IPS-18a (cell line): ENCODE data around the gene CNPY1.

Experiments
- H3K27ac ChIP-seq: one replicate; pipeline ENCODE4 v1.5.1; 2013; ENCODE audit warnings: low read length
- H3K27me3 ChIP-seq: one replicate; pipeline ENCODE4 v1.6.1; 2013; ENCODE audit warnings: mild to moderate bottlenecking, low read length; ENCODE audit not compliant: control insufficient read depth, insufficient read depth
- H3K36me3 ChIP-seq: one replicate; pipeline ENCODE4 v1.6.1; 2013; ENCODE audit warnings: low read depth, low read length; ENCODE audit not compliant: control insufficient read depth
- H3K4me1 ChIP-seq: one replicate; pipeline ENCODE4 v1.6.1; 2013; ENCODE audit warnings: low read depth, low read length; ENCODE audit not compliant: control insufficient read depth
- H3K4me3 ChIP-seq: one replicate; pipeline ENCODE4 v1.5.1; 2013; ENCODE audit warnings: low read length
- H3K9ac ChIP-seq: one replicate; pipeline ENCODE4 v1.6.1; 2013; ENCODE audit warnings: mild to moderate bottlenecking, low read length, moderate library complexity
- H3K9me3 ChIP-seq: one replicate; pipeline ENCODE4 v1.6.1; 2013; ENCODE audit warnings: low read depth, low read length; ENCODE audit not compliant: control insufficient read depth

Gene CNPY1

DNA sequence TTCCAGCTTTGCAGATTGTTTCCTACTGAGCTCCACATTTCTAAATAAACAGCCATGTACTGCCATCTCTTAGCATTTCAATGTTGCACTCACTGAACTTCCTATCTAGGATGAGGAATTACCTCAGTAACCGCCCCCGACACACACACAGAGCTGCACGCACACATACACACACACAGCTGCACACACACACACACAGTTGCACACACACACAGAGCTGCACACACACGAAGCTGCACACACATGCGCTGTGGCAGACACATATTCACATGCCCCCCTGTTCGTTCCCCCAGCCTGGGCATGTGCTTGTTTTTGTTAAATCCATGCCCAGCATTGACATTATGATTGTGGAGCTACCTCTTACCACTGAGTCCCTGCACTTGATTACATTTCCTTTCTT is 39.6 kb upstream of the CNPY1 start:
- Histone ChIP-seq H3K4me1 (no peaks in the 10 kb centered on the region), H3K9me3 (no peaks in the 10 kb centered on the region), H3K4me3 (no peak overlapping the region), H3K27me3 (no peaks in the 10 kb centered on the region), H3K36me3 (no peaks in the 10 kb centered on the region), H3K9ac (no peak overlapping the region), H3K27ac (no peak overlapping the region)

GRCh38 chr7:155585532-155585895 is 39.2 kb upstream of the CNPY1 start:
- H3K27me3 ChIP-seq: no peaks in the 10 kb centered on the region
- no peaks in the 10 kb centered on the region for H3K4me1 ChIP-seq
- no peak overlapping the region for H3K4me3 ChIP-seq
- no peaks in the 10 kb centered on the region for H3K9me3 ChIP-seq
- H3K9ac ChIP-seq: no peak overlapping the region
- H3K36me3 ChIP-seq: no peaks in the 10 kb centered on the region
- H3K27ac ChIP-seq: no peak overlapping the region

- no peaks in the 10 kb centered on the region for H3K4me1 ChIP-seq
- no peak overlapping the region for H3K9ac ChIP-seq
- H3K4me3 ChIP-seq: no peak overlapping the region
- no peaks in the 10 kb centered on the region for H3K36me3 ChIP-seq
- H3K9me3 ChIP-seq: no peaks in the 10 kb centered on the region
- H3K27ac ChIP-seq: no peak overlapping the region
- no peaks in the 10 kb centered on the region for H3K27me3 ChIP-seq
Measured at GRCh38 chr7:155584763-155585531, 38.6 kb upstream of the CNPY1 start.

GRCh38 chr7:155584261-155584660 is 37.9 kb upstream of the CNPY1 start:
- Histone ChIP-seq H3K36me3 (no peaks in the 10 kb centered on the region), H3K27me3 (no peaks in the 10 kb centered on the region), H3K4me3 (no peak overlapping the region), H3K4me1 (no peaks in the 10 kb centered on the region), H3K9me3 (no peaks in the 10 kb centered on the region), H3K27ac (no peak overlapping the region), H3K9ac (no peak overlapping the region)

GRCh38 chr7:155583636-155584035 is 37.3 kb upstream of the CNPY1 start:
- H3K9ac ChIP-seq: no peak overlapping the region
- H3K4me1 ChIP-seq: no peaks in the 10 kb centered on the region
- no peaks in the 10 kb centered on the region for H3K36me3 ChIP-seq
- no peaks in the 10 kb centered on the region for H3K27me3 ChIP-seq
- no peak overlapping the region for H3K4me3 ChIP-seq
- no peaks in the 10 kb centered on the region for H3K9me3 ChIP-seq
- H3K27ac ChIP-seq: no peak overlapping the region

GRCh38 chr7:155581954-155582353 is 35.6 kb upstream of the CNPY1 start:
- Histone ChIP-seq H3K4me3 (no peak overlapping the region), H3K27ac (no peak overlapping the region), H3K9ac (no peak overlapping the region), H3K36me3 (no peaks in the 10 kb centered on the region), H3K9me3 (no peaks in the 10 kb centered on the region), H3K27me3 (no peaks in the 10 kb centered on the region), H3K4me1 (no peaks in the 10 kb centered on the region)

DNA sequence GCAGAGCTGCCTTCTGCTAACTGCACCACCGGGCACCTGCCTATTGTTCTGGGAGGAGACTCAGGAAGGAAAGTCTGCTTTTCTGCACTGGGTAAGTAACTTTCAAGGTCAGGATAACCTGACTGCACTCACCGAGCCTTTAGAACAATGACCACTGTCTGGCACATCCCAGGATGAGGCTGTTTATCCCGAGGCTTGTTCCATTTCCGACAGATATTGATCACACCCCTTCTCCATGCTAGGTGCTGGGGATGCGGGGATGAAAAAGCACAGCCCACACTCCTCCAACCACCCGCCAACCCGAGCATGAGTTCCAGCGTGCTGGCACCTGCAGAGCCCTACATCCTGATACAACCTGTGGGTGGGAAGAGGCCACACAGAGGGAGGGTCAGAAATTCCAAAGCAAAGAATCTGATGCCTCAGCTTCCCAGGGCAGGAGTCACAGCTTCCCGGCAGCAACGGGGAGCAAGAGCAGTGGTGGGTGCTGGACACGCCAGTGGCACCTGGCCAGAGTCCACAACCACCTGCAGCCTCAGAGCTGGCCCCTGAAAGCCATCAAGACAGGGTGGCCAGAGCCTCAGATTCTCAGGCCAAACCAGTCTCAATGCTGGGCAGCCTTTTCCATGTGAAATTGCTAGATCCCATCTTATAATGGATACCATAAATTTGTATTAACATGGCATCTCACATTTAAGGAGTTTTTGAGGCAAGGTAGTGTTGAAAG is 34.9 kb upstream of the CNPY1 start:
- Histone ChIP-seq H3K4me3 (no peak overlapping the region), H3K4me1 (no peaks in the 10 kb centered on the region), H3K27me3 (no peaks in the 10 kb centered on the region), H3K36me3 (no peaks in the 10 kb centered on the region), H3K27ac (no peak overlapping the region), H3K9me3 (no peaks in the 10 kb centered on the region), H3K9ac (no peak overlapping the region)

DNA sequence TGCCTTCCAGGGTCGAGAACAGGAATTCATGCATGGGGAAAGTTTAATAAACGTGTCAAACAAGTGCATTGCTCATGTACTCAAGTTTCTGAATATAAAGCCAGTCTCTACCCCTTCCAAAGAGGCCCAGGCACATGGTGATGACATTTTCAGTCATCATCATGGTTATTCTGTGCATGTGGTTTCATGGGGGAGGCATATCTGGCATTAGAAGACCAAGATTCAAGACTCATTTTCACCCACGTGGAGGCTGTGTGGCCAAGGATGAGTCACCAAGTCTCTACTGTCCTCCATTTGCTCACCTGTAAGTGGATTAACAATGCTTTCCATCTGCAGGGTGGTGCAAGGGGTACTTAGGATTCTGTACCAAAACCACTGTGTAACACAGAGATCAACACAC is 34.0 kb upstream of the CNPY1 start:
- no peaks in the 10 kb centered on the region for H3K9me3 ChIP-seq
- no peaks in the 10 kb centered on the region for H3K27me3 ChIP-seq
- H3K36me3 ChIP-seq: no peaks in the 10 kb centered on the region
- H3K9ac ChIP-seq: no peak overlapping the region
- no peak overlapping the region for H3K4me3 ChIP-seq
- no peak overlapping the region for H3K27ac ChIP-seq
- H3K4me1 ChIP-seq: no peaks in the 10 kb centered on the region

DNA sequence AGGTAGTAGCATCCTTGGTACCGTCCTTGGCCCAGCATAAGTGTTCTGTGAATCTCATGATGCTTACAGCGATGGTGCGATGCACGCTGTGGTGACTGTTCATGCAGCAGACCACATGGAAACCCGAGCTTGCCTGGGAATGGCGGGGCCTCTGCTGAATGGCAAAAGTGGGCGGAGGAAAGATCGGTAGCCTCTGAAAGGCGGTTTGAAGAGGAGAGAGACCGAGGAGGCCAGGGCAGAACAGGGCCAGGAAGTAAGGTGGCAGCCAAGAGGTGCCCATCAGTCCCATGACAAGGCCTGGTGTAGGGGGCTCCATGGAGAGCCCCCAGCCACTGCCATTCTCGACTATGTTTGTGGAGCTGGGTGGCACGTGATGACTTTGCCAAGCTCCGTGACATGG is 33.2 kb upstream of the CNPY1 start:
- H3K36me3 ChIP-seq: no peaks in the 10 kb centered on the region
- H3K4me1 ChIP-seq: no peaks in the 10 kb centered on the region
- H3K9ac ChIP-seq: no peak overlapping the region
- H3K27me3 ChIP-seq: no peaks in the 10 kb centered on the region
- no peak overlapping the region for H3K4me3 ChIP-seq
- no peak overlapping the region for H3K27ac ChIP-seq
- no peaks in the 10 kb centered on the region for H3K9me3 ChIP-seq

DNA sequence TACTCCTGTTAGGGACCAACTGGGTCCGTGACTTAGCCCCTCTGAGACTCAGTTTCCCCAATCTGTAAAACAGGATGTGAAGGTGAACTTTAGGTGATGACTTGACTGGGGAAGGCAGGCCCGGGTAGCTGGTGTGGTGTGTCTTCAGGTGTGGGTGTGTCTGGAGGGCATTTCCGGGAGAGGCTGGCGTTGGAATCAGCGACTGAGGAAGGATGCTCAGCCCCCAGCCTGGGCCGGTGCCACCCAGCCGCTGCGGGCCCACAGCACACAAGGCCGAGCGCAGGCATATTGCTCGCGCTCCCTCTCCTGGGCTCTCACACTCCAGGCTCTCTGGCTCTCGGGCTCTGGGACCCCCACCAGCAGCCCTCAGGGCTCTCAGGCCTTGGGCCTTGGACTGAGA is 31.7 kb upstream of the CNPY1 start:
- Histone ChIP-seq H3K4me3 (no peak overlapping the region), H3K36me3 (no peaks in the 10 kb centered on the region), H3K4me1 (no peaks in the 10 kb centered on the region), H3K27me3 (no peaks in the 10 kb centered on the region), H3K9me3 (no peaks in the 10 kb centered on the region), H3K9ac (no peak overlapping the region), H3K27ac (no peak overlapping the region)

GRCh38 chr7:155577509-155577905 is 31.1 kb upstream of the CNPY1 start:
- H3K4me1 ChIP-seq: no peaks in the 10 kb centered on the region
- no peaks in the 10 kb centered on the region for H3K9me3 ChIP-seq
- H3K27me3 ChIP-seq: no peaks in the 10 kb centered on the region
- H3K9ac ChIP-seq: no peak overlapping the region
- H3K27ac ChIP-seq: no peak overlapping the region
- H3K4me3 ChIP-seq: no peak overlapping the region
- H3K36me3 ChIP-seq: no peaks in the 10 kb centered on the region

DNA sequence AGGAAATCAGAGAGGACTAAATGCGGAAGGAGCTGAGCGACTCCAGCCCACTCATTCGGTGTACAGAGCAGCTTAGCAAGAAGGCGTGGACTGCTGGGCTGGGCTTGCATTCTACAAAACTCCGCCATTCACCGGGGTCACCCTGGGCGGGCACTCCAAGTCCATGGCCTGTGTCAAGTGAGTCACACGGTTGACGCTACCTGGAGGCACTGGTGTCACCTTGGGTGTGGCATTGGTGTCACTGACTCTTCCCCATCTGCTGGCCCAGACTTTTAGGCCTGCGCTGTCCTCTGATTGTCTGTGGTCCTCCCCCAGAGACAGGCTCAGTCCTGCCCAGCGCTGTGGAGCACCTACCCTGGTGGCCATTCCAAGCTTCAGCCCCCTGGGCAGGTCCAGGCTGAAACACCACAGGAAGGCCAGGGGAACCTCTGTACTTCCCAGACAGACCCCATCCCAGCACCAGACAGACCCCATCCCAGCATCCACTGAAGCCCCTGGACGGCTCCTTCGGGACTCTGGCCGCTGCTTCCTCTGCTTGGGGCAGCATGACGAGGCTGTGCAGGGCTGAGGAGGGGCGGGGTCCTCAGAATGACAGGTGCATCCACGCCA is 30.6 kb upstream of the CNPY1 start:
- Histone ChIP-seq H3K4me3 (no peak overlapping the region), H3K9ac (no peak overlapping the region), H3K27me3 (no peaks in the 10 kb centered on the region), H3K4me1 (no peaks in the 10 kb centered on the region), H3K9me3 (no peaks in the 10 kb centered on the region), H3K36me3 (no peaks in the 10 kb centered on the region), H3K27ac (no peak overlapping the region)
